ENCODE results near the gene PTPRT.

DNA sequence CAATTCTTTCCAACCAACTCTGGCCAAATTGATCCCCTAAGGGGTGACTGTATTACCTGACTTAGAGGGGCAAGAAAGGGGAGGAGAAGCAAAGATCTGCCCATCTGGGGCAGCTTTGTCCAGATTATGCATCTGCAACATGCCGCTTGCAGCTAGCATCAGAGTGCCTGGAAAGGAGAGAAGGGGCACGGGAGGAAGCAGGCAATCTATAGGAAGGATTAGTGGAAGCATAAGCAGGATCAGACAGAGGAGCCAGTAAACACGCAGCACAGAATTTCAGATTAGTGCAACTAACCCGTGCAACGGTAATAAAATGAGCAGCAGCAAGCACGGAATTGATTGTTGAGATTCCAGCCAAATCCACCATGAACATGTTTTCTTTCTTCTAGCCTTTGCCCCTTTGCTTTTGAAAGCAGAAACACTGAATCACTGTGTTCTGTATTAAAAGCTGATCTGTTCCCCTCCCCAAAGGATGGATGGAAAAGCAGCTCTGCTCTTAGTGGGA is 927.9 kb downstream of the PTPRT start:
- TF ChIP-seq, protein P1, sequence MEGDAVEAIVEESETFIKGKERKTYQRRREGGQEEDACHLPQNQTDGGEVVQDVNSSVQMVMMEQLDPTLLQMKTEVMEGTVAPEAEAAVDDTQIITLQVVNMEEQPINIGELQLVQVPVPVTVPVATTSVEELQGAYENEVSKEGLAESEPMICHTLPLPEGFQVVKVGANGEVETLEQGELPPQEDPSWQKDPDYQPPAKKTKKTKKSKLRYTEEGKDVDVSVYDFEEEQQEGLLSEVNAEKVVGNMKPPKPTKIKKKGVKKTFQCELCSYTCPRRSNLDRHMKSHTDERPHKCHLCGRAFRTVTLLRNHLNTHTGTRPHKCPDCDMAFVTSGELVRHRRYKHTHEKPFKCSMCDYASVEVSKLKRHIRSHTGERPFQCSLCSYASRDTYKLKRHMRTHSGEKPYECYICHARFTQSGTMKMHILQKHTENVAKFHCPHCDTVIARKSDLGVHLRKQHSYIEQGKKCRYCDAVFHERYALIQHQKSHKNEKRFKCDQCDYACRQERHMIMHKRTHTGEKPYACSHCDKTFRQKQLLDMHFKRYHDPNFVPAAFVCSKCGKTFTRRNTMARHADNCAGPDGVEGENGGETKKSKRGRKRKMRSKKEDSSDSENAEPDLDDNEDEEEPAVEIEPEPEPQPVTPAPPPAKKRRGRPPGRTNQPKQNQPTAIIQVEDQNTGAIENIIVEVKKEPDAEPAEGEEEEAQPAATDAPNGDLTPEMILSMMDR (IDR thresholded peaks at IDR 0.05), result no peak
- no peak for TF ChIP-seq POLR2A (IDR thresholded peaks at IDR 0.05)
